Fibroblast of lung (primary cell): ENCODE results near the gene SLC6A1.

Source experiments
- EZH2 ChIP-seq: IDR thresholded peaks from 2 replicates; pipeline ENCODE4 v1.5.1; 2012; ENCODE audit warnings: low read length, control low read depth, mild to moderate bottlenecking; ENCODE audit errors: missing control alignments
- TF ChIP-seq, protein P1 (sequence below), 2 donors: IDR thresholded peaks in 1 of 2; conservative IDR thresholded peaks in 1 of 2; 1 replicate in 1 of 2; 2 replicates in 1 of 2; pipeline ENCODE4 v1.5.1; 2011 to 2012; ENCODE audit warnings: low read length in 2 of 2, control low read depth in 1 of 2, inconsistent platforms in 1 of 2, low read depth in 1 of 2, mild to moderate bottlenecking in 1 of 2

DNA sequence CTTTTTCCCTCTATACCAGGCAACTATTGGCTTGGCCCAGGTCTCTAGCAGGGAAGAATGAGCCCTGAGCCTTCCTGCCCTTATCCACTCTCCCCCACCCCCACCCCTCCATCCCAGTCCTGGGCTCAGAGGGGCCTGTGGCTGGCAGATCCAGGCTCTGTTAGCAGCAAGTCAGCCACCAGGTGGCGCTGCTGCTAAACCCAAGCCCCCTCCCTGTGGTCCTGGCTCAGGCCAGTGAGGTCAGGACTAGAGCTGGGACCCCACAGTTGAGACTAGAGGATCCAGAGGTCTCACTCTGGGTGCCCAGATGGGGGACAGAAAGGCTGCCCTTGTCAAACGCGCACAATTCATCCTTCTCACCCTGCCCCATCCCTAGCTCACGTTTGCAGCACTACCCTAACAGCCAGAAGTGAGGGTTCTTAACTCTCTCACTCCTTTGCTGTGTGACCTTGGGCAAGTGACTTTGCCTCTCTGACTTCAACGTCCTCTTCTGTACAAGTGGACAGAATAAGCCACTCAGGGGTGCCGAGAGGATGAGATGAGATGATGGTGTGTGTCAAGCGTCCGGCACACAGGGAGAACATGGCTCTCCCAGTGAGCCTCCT is 46.8 kb upstream of the SLC6A1 start:
- TF ChIP-seq, protein P1, sequence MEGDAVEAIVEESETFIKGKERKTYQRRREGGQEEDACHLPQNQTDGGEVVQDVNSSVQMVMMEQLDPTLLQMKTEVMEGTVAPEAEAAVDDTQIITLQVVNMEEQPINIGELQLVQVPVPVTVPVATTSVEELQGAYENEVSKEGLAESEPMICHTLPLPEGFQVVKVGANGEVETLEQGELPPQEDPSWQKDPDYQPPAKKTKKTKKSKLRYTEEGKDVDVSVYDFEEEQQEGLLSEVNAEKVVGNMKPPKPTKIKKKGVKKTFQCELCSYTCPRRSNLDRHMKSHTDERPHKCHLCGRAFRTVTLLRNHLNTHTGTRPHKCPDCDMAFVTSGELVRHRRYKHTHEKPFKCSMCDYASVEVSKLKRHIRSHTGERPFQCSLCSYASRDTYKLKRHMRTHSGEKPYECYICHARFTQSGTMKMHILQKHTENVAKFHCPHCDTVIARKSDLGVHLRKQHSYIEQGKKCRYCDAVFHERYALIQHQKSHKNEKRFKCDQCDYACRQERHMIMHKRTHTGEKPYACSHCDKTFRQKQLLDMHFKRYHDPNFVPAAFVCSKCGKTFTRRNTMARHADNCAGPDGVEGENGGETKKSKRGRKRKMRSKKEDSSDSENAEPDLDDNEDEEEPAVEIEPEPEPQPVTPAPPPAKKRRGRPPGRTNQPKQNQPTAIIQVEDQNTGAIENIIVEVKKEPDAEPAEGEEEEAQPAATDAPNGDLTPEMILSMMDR (conservative IDR thresholded peaks at IDR 0.05 in 1 of 2, IDR thresholded peaks at IDR 0.05 in 1 of 2; ENCODE audit: low read depth in 1 of 2, low read length in 2 of 2), result peak; percentile 72 to 76
- no peak for TF ChIP-seq EZH2
